HG03439 (cell line): ENCODE results near the gene TRH.
"Not testable (repeated sequence)": the region's sequence is repeated elsewhere in the genome, so short reads cannot be mapped to it uniquely, and the experiment has no call there.

Experiments used
- ATAC-seq: cut with Tn5 transposase; IDR thresholded peaks from one replicate; pipeline ENCODE4 v1.9.1; 2021; ENCODE audit warnings: mild to moderate bottlenecking, moderate library complexity; ENCODE audit not compliant: unreplicated experiment

Gene TRH

DNA sequence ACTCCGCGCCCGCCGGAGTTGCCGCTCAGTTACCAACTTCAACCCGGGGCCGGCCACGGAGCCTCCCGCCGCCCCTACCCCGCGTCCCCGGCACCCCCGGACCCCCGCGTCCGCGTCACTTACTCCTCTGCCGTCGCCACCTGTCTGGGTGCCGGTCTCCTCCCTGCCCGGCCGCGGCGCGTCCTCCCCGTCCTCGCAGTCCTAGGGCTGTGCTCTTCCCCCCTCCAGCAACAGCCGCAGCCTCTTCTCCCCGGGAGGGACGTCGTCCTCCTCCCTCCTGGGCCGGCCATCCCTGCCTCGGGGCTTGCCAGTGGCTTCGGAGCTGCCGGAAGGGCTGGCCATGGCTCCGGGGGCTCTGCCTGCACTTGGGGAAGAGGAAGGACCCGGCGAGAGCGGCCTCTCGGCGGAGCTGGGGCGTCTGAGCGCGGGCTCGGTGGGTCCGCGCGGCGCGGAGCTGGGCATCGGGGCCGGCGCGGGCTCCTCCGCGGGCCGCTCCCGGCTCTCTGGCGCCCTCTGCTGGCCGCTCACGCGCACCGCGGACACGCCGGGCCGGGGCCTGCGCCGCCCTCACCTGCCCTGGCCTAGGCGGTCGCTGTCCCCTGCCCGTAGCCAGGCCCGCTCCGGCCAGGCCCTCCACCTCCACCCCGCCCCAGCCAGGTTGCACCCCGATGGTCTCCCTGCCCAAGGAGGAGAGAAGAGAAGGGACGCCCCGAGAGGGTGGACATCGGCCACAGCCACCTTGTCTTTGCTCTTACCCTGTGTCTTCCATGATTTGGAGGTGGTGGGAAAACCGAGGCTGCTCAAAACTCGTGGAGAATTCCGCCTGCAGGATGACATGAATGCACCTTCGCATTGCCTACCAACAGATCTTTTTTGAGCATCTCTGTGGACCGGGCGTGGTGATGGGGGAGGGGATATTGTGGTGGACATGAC lies 28.4 kb downstream of the TRH start:
- not testable (repeated sequence) for ATAC-seq

DNA sequence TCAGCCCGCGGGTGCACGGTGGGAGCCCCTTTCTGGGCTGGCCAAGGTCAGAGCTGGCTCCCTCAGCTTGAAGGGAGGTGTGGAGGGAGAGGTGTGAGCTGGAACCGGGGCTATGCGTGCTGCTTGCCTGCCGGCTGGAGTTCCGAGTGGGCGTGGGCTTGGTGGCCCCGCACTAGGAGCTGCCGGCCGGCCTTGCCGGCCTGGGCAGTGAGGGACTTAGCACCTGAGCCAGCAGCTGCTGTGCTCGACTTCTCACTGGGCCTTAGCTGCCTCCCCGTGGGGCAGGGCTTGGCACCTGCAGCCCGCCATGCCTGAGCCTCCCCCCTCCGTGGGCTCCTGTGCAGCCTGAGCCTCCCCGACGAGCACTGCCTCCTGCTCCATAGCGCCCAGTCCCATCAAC lies 36.0 kb downstream of the TRH start:
- no peak for ATAC-seq

DNA sequence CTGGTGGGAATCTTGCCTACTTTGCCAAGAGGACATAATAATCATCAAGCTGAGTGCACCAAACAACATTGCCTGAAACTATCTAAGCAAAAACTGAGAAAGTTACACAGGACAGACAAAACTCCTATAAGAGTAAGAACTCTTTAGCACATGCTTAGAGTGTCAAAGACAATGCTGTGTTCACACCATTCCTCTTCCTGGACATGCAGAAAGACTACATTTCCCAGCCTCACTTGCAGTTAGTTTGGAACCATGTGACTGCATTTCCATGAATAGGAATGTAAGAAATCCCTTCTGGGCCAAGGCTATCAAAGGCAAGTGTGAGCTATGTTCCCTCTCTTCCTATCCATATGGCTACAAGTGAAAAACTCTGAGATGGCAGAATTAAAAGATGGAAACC lies 37.6 kb downstream of the TRH start:
- ATAC-seq, result not testable (repeated sequence)

DNA sequence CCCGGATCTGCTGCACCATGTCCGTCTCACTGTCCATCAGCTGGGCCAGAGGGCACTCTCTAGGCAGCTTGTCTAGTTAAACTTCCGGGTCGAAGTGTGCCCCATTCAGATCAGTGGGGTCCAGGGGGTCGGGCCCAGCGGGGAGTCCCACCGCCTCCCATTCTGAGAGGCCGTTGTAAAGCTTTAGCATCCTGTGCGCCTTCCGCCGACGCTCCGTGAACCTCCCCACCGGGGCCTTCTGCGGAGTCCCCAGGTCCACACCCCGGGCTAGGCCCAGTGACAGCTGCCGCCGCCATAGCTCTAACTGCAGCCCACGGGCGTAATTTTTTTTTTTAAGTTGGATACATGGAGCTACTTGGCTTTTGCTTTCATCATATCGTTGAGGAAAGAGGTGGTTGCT lies 38.7 kb downstream of the TRH start:
- not testable (repeated sequence) for ATAC-seq

DNA sequence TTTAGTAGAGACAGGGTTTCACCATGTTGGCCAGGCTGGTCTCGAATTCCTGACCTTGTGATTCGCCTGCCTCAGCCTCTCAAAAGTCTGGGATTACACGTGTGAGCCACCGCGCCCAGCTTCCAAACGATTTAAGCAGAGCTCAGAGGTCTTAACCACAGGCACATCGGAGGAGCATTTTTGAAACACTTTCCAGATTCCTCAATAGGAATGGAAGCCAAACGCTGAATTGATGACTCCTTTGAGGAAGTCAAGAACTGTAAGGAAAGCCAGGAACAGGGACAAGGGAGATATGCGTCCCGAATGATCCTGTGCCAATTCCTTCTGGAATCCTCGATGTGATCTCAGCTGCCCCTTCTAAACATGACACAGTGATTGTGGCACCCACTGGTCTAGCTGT lies 40.0 kb downstream of the TRH start:
- no peak for ATAC-seq

DNA sequence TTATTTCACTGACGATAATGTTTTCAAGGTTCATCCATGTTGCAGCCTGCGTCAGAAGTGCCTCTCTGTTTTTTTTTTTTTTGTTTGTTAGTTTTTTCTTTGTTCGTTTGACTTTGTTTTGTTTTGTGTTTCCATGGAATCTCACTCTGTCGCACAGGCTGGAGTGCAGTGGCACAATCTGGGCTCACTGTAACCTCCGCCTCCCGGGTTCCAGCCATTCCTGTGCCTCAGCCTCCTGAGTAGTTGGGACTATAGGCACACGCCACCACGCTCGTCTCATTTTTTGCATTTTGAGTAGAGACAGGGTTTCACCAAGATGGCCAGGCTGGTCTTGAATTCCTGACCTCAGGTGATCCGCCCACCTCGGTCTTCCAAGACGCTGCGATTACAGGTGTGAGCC lies 43.1 kb downstream of the TRH start:
- ATAC-seq, result not testable (repeated sequence)

DNA sequence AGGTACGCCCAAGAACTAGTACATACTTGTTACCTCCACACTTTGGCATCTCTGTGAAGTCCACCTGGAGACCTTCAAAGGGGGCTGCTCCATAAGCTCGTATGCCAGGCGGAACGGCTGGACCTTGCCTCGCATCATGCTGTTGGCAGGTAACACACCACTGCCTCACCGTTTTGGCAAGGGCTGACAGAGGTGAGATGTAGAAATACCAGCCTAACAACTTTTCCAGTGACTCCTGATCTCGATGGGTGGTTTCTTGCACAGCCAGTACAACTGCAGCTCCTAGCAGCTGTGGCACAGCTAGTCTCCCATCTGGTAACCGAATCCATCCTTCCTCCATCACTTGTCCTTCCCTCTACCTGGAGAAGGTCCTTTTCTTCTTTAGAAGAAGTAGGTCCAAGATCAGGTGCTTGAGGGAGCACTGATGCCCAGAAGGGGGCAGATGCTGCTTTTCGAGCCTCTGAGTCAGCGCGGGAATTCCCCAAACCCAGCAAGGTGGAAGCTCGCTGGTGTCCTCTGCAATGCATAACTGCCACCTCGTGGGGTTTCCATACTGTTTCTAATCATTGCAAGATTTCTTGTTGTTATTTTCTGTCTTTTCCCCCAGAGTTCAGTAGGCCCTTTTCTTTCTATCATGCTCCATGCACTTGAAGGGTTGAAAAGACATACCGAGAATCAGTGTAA lies 51.8 kb downstream of the TRH start:
- not testable (repeated sequence) for ATAC-seq

DNA sequence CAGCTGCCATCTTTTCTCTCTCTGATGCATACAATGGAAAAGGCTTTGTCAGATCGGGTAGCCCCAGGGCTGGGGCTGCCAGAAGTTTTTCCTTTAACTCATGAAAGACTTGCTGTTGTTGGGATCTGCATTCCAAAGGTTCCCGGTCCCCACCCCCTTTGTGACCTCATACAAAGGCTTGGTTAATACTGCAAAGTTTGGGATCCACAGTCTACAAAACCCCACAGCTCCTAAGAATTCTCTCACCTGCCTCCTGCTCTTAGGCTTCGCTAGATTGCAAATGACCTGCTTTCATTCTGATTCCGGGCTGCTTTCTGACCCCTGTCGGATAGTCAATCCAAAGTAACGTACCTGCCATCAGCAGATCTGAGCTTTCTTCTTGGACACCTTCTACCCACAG lies 52.9 kb downstream of the TRH start:
- not testable (repeated sequence) for ATAC-seq
